Smooth muscle cell (in vitro differentiated cells): ENCODE results near the gene STXBP3. TPM values are rescaled to one million over a fixed set of nuclear protein-coding genes. Genes with fewer than 3 reads are reported as not detected.

Source experiments
- DNase-seq: peaks from one replicate; lab custom pipeline; 2025; ENCODE audit not compliant: unreplicated experiment; lab: John Stamatoyannopoulos, UW
- H2AFZ ChIP-seq: fragments of 200-600 bp; sonication (generic); 2 replicates; pipeline ENCODE4 v1.6.0; 2016; ENCODE audit warnings: antibody characterized with exemption, low read depth, mild to moderate bottlenecking
- H3F3A ChIP-seq: fragments of 200-600 bp; sonication (generic); 2 replicates; pipeline ENCODE4 v1.6.0; 2017; ENCODE audit warnings: antibody characterized with exemption, low read depth
- H3K27ac ChIP-seq: fragments of 200-600 bp; sonication (generic); 2 replicates; pipeline ENCODE4 v1.5.1; 2016; ENCODE audit warnings: low read depth, mild to moderate bottlenecking
- H3K27me3 ChIP-seq: fragments of 200-600 bp; sonication (generic); 2 replicates; pipeline ENCODE4 v1.6.1; 2016; ENCODE audit warnings: low read depth, mild to moderate bottlenecking
- H3K36me3 ChIP-seq: fragments of 200-600 bp; sonication (generic); 2 replicates; pipeline ENCODE4 v1.5.1; 2016; ENCODE audit warnings: low read depth
- H3K4me1 ChIP-seq: fragments of 200-600 bp; sonication (generic); 2 replicates; pipeline ENCODE4 v1.5.1; 2016; ENCODE audit warnings: low read depth
- H3K4me2 ChIP-seq: fragments of 200-600 bp; sonication (generic); 2 replicates; pipeline ENCODE4 v1.6.0; 2016; ENCODE audit warnings: mild to moderate bottlenecking
- H3K4me3 ChIP-seq: fragments of 200-600 bp; sonication (generic); 2 replicates; pipeline ENCODE4 v1.5.1; 2016; ENCODE audit warnings: mild to moderate bottlenecking
- H3K79me2 ChIP-seq: fragments of 200-600 bp; sonication (generic); 2 replicates; pipeline ENCODE4 v1.6.0; 2016; ENCODE audit warnings: low read depth, mild to moderate bottlenecking
- H3K9ac ChIP-seq: fragments of 200-600 bp; sonication (generic); 2 replicates; pipeline ENCODE4 v1.6.0; 2016; ENCODE audit warnings: low read depth
- H3K9me3 ChIP-seq: fragments of 200-600 bp; sonication (generic); replicated peaks from 2 replicates; pipeline ENCODE4 v1.5.1; 2016; ENCODE audit warnings: low read depth
- H4K20me1 ChIP-seq: fragments of 200-600 bp; sonication (generic); 2 replicates; pipeline ENCODE4 v1.6.0; 2016; ENCODE audit warnings: low read depth
- CTCF ChIP-seq: fragments of 200-600 bp; sonication (generic); IDR thresholded peaks from 2 replicates; pipeline ENCODE4 v1.5.1; 2017; ENCODE audit warnings: borderline replicate concordance, mild to moderate bottlenecking, antibody characterized with exemption; ENCODE audit not compliant: insufficient read depth, poor library complexity, severe bottlenecking
- WGBS: methylation state at CpG from one replicate; pipeline ENCODE4 v1.1.7; 2016; ENCODE audit warnings: low lambda C conversion rate; 5-methylcytosine and 5-hydroxymethylcytosine counted together
- polyA plus RNA-seq: library from polyadenylated mRNA; unstranded; fragments of >200 nt; fragmentation: Nextera tagmentation; extraction: Ambion mirVana; gene quantifications from 2 replicates; pipeline ENCODE4 v1.2.1, GENCODE V29; 2016
- total RNA-seq: library from RNA; depleted of rRNA; stranded (reverse); fragments of >200 nt; gene quantifications from 2 replicates; pipeline ENCODE4 v1.2.3, GENCODE V29; 2014

The STXBP3 gene
- total and polyA plus RNA-seq, 2 experiments from 2014 or later: 27.9 to 69.8 TPM

- Histone ChIP-seq H3K9ac (no peak overlapping the region), H3K9me3 (no peaks in the 10 kb centered on the region), H3K4me2 (no peak overlapping the region), H3K27ac (no peak overlapping the region), H4K20me1 (peaks cover 29% of the 10 kb centered on the region), H3K36me3 (no peaks in the 10 kb centered on the region), H2AFZ (no peak overlapping the region), H3F3A (peaks cover 5% of the 10 kb centered on the region), H3K79me2 (peaks cover 50% of the 10 kb centered on the region), H3K27me3 (no peaks in the 10 kb centered on the region), H3K4me3 (no peak overlapping the region), H3K4me1 (peaks cover 5% of the 10 kb centered on the region)
- TF ChIP-seq CTCF: no peak
- no peak for DNase-seq
- WGBS: 90% methylated on average over 4 of the region's 4 CpGs
Observed at GRCh38 chr1:108749081-108749480, 2.6 kb downstream of the STXBP3 start.

GRCh38 chr1:108750476-108751181 lies 4.2 kb downstream of the STXBP3 start:
- Histone ChIP-seq H3K27ac (no peak overlapping the region), H3K4me2 (no peak overlapping the region), H3K27me3 (no peaks in the 10 kb centered on the region), H3K9me3 (no peaks in the 10 kb centered on the region), H2AFZ (no peak overlapping the region), H4K20me1 (peaks cover 29% of the 10 kb centered on the region), H3K4me3 (no peak overlapping the region), H3K79me2 (peaks cover 50% of the 10 kb centered on the region), H3K36me3 (no peaks in the 10 kb centered on the region), H3F3A (peaks cover 5% of the 10 kb centered on the region), H3K9ac (no peak overlapping the region), H3K4me1 (peaks cover 5% of the 10 kb centered on the region)
- no peak for DNase-seq
- no peak for TF ChIP-seq CTCF
- WGBS: 95% methylated on average over 1 of the region's 1 CpG

- H3K9ac ChIP-seq: no peak overlapping the region
- no peak for TF ChIP-seq CTCF
- no peak for DNase-seq
- H3K9me3 ChIP-seq: no peaks in the 10 kb centered on the region
- H2AFZ ChIP-seq: no peak overlapping the region
- WGBS: 83% methylated on average over 3 of the region's 3 CpGs
- H3K4me2 ChIP-seq: no peak overlapping the region
- H3K79me2 ChIP-seq: peaks cover 40% of the 10 kb centered on the region
- H3K27ac ChIP-seq: no peak overlapping the region
- H3K4me3 ChIP-seq: no peak overlapping the region
- H3K27me3 ChIP-seq: no peaks in the 10 kb centered on the region
- peaks cover under 1% of the 10 kb centered on the region for H3K36me3 ChIP-seq
- no peaks in the 10 kb centered on the region for H3K4me1 ChIP-seq
- H4K20me1 ChIP-seq: peaks cover 18% of the 10 kb centered on the region
- H3F3A ChIP-seq: no peaks in the 10 kb centered on the region
Observed at GRCh38 chr1:108753363-108753762, 6.9 kb downstream of the STXBP3 start.

- no peak for TF ChIP-seq CTCF
- H3K4me1 ChIP-seq: no peaks in the 10 kb centered on the region
- peaks cover 19% of the 10 kb centered on the region for H3K36me3 ChIP-seq
Observed at GRCh38 chr1:108758796-108759195, 12.3 kb downstream of the STXBP3 start.

More at GRCh38 chr1:108758796-108759195, 12.3 kb downstream of the STXBP3 start:
- Histone ChIP-seq H3K4me3 (no peak overlapping the region), H3K9me3 (no peaks in the 10 kb centered on the region), H3K9ac (no peak overlapping the region), H4K20me1 (no peaks in the 10 kb centered on the region), H3K4me2 (no peak overlapping the region), H3K27me3 (no peaks in the 10 kb centered on the region), H2AFZ (no peak overlapping the region), H3K27ac (no peak overlapping the region), H3F3A (no peaks in the 10 kb centered on the region), H3K79me2 (no peaks in the 10 kb centered on the region)
- no peak for DNase-seq
